ENCODE data around the gene GLDN. TPM values are rescaled to one million over a fixed set of nuclear protein-coding genes. Genes with fewer than 3 reads are reported as not detected.

GLDN gene
- total RNA-seq, 2 experiments from 2014 or later, result not detected

DNA sequence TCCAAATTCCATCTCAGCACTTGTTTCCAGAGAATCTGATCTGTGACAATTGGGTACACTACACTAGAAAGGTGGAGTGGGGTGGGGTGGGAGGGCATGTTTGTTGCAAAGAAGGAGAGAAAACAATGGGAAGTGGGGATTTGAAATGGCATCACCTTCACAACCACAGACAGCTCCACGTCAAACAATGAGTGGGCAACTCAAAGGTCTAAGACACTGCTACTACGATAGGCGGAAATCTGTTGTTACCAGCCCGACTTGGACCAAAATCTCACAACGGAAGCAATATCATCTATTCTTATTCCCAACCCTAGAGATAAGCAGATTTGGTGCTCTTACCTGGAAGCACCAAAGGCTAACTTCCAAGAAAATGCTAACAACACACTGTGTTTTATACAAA is 6.4 kb upstream of the GLDN start:
- TF ChIP-seq, protein P1, sequence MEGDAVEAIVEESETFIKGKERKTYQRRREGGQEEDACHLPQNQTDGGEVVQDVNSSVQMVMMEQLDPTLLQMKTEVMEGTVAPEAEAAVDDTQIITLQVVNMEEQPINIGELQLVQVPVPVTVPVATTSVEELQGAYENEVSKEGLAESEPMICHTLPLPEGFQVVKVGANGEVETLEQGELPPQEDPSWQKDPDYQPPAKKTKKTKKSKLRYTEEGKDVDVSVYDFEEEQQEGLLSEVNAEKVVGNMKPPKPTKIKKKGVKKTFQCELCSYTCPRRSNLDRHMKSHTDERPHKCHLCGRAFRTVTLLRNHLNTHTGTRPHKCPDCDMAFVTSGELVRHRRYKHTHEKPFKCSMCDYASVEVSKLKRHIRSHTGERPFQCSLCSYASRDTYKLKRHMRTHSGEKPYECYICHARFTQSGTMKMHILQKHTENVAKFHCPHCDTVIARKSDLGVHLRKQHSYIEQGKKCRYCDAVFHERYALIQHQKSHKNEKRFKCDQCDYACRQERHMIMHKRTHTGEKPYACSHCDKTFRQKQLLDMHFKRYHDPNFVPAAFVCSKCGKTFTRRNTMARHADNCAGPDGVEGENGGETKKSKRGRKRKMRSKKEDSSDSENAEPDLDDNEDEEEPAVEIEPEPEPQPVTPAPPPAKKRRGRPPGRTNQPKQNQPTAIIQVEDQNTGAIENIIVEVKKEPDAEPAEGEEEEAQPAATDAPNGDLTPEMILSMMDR (IDR thresholded peaks at IDR 0.05), result no peak
- CTCF ChIA-PET, result no interaction called here
- H3K27me3 Mint-ChIP-seq, result peaks cover 5% of the 10 kb centered on the region
- H3K9me3 Mint-ChIP-seq, result no peaks in the 10 kb centered on the region
- no peak overlapping the region for H3K27ac Mint-ChIP-seq
- no peaks in the 10 kb centered on the region for H3K36me3 Mint-ChIP-seq (ENCODE audit: low read depth)
- POLR2A ChIA-PET, result no interaction called here
- H3K4me1 Mint-ChIP-seq (ENCODE audit: low read depth), result no peaks in the 10 kb centered on the region
- ATAC-seq (no peak), DNase-seq (no peak)
- no peak overlapping the region for H3K4me3 Mint-ChIP-seq
- intact Hi-C loops (cut with micrococcal nuclease), result no loop called here

DNA sequence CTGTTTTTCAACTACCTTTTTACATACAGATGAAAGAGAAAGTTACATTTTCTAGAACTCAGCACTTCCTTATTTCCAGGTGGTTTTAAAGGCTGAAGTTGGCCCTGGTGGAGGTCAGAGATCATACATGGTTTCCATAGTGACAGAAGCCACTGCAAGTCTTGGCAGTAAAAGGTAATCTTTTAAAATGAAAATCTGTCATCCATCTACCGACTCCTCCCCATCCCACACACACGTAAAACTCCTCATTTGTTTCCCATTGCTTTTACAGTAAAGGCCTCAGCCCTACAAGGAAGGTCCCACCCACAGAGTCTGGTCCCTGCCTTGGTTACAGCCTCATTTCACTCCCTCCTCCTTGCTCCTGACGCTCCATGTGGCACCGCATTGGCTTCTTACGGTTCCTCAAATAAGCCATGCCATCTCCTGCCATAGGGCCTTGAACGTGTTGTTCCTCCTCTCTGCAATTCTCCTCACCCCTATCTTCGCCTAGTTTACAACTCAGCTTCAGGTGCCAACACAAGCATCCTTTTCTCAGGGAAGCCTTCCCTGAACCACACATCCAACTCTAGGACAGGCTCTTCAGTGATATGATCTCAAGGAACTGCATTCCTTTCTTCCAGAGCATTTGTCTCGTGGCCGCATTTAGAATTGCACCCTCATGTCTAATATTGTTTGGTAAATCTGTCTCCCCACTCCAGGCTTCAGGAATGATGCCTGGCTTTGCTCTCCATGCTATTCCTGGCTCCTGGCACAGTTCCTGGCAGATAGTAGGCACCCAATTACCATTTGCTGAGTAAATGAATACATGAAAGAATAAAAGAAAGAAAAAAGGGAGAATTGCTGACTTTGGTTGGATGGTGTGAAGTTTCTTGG is 5.7 kb upstream of the GLDN start:
- no peaks in the 10 kb centered on the region for H3K4me1 Mint-ChIP-seq (ENCODE audit: low read depth)
- ChIA-PET POLR2A (no interaction called here), CTCF (no interaction called here)
- ATAC-seq, result no peak
- H3K36me3 Mint-ChIP-seq (ENCODE audit: low read depth), result no peaks in the 10 kb centered on the region
- no peak overlapping the region for H3K4me3 Mint-ChIP-seq
- H3K27me3 Mint-ChIP-seq, result peaks cover 10% of the 10 kb centered on the region
- H3K9me3 Mint-ChIP-seq, result no peaks in the 10 kb centered on the region
- no peak for DNase-seq
- intact Hi-C loops (cut with micrococcal nuclease), result no loop called here
- TF ChIP-seq, protein P1 (IDR thresholded peaks at IDR 0.05), result no peak
- no peak overlapping the region for H3K27ac Mint-ChIP-seq

DNA sequence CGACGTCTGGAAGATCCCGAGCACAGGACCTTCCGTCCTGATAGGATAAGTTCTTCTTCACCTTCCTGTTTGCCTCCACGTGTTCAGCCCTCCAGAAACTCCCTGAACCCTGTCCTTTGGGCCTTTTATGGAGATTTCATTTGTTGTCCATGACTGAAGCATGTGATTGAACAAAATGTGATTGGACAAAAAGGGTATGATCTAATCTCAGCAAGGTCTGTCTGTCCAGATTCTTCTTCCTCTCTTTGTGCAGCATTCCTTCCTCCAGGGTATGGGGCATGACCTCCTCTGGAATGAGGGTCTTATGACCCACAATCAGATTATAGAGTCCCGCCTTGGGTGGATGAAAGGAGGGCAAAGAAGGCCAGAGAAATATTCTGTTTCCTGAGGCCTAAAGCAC is 3.0 kb upstream of the GLDN start, which contains the start of gene CYP19A1:
Gene CYP19A1 (minus strand): TSS at position 101 of the 400 bp plus-strand sequence. CDS start 95,684 bp downstream, outside the sequence.
- no peak within 1 kb of the TSS for H3K4me3 Mint-ChIP-seq
- intact Hi-C loops (cut with micrococcal nuclease), result no loop called here
- TF ChIP-seq, protein P1 (IDR thresholded peaks at IDR 0.05), result no peak
- H3K36me3 Mint-ChIP-seq (ENCODE audit: low read depth), result no peaks in the 10 kb centered on the region
- H3K27me3 Mint-ChIP-seq, result peaks cover 18% of the 10 kb centered on the region
- no peaks in the 10 kb centered on the region for H3K9me3 Mint-ChIP-seq
- no peak for ATAC-seq
- H3K4me1 Mint-ChIP-seq (ENCODE audit: low read depth), result no peaks in the 10 kb centered on the region
- POLR2A ChIA-PET, result no interaction called here
- H3K27ac Mint-ChIP-seq, result no peak within 1 kb of the TSS
- CTCF ChIA-PET, result no interaction called here
- no peak for DNase-seq

DNA sequence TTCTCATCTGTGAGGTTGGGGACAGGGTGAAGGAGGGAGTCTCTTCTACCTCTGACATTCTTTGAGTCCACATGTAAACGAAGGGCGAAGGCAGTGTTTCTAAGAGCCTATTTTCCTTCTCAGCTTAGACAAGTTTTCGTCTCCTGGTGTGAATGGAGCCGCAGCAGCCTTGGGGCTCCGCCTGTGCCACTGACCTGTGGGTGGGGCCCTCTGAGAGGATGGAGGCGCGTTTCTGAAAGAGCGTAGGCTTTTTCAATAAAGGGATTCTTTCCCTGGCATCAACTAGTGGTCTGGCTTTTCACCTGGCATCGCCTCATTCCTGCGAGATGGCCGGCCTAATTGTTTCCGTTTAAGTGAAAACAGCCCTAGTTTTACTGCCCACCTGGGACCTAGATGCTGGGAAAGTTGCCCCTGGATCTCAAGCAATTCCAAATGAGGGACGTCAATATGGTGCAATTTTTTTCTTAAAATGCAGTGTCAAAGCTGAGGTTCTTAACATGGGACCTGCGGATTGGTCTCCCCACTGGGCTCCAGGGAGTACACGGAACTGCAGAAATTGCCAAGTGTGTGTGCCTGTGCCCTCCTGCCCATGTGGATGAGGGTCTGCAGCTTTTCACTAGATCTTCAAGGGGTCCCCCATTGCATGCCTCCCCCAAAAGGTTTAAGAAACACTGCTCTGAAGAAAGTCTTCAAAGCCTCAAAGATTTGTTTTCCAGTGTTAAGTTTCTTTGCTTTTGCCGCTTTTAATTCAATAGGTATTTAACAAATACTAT is 958 bp downstream of the GLDN start:
- Mint-ChIP-seq H3K9me3 (no peaks in the 10 kb centered on the region), H3K27me3 (peaks cover 19% of the 10 kb centered on the region), H3K4me3 (no peak overlapping the region), H3K4me1 (ENCODE audit: low read depth) (no peaks in the 10 kb centered on the region), H3K36me3 (ENCODE audit: low read depth) (no peaks in the 10 kb centered on the region), H3K27ac (no peak overlapping the region)
- ChIA-PET POLR2A (no interaction called here), CTCF (no interaction called here)
- TF ChIP-seq, protein P1 (IDR thresholded peaks at IDR 0.05), result no peak
- ATAC-seq, result no peak
- DNase-seq, result no peak
- intact Hi-C loops (cut with micrococcal nuclease), result no loop called here

DNA sequence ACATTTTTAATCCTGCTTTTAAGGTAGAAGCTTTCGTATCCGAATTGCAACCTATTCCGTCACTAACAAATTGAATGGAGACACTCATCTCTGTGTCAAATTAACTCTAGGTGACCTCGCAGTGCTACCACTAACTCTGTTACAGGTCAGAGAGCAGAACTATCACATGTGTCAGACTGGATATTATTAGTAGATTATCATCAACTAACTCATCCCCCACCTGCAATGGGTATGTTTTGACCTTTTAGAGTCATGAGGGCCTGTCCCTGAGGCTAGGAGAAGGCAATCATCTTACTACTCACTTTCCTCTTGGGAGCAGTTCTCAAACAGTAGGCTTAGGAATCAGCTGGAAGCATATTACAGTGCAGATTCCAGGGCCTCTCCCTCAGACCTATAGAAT is 2.0 kb downstream of the GLDN start:
- ChIA-PET CTCF (interaction anchor here (0.9 kb wide), 1 partner anchor 180 kb away, joined by 3 read pairs; no protein-coding TSS in a partner anchor), POLR2A (no interaction called here)
- H3K36me3 Mint-ChIP-seq (ENCODE audit: low read depth), result no peaks in the 10 kb centered on the region
- no peak for DNase-seq
- no peaks in the 10 kb centered on the region for H3K9me3 Mint-ChIP-seq
- H3K4me3 Mint-ChIP-seq, result no peak overlapping the region
- TF ChIP-seq, protein P1 (IDR thresholded peaks at IDR 0.05), result no peak
- H3K27ac Mint-ChIP-seq, result no peak overlapping the region
- intact Hi-C loops (cut with micrococcal nuclease), result no loop called here
- ATAC-seq, result no peak
- H3K27me3 Mint-ChIP-seq, result peaks cover 19% of the 10 kb centered on the region
- H3K4me1 Mint-ChIP-seq (ENCODE audit: low read depth), result no peaks in the 10 kb centered on the region
